Natural killer cell (primary cell): Measurements from ENCODE around the gene LGR5. TPM values are rescaled to one million over a fixed set of nuclear protein-coding genes. Genes with fewer than 3 reads are reported as not detected.
"Not testable (repeated sequence)": the region's sequence is repeated elsewhere in the genome, so short reads cannot be mapped to it uniquely, and the experiment has no call there.

Experiments used
- ATAC-seq, 3 donors: fragments of 150-1000 bp in 2 of 3; fragments of 200-7000 bp in 1 of 3; cut with Tn5 transposase; 1 replicate in 1 of 3; 2 replicates in 2 of 3; pipeline ENCODE4 v1.10.0; 2021; ENCODE audit warnings: mild to moderate bottlenecking in 2 of 3, moderate library complexity in 2 of 3
- DNase-seq, 2 donors: peaks; one replicate each; pipeline versions ENCODE4 v3.0.0 to v3.0.0-alpha.2; 2013 to 2021; ENCODE audit warnings: mixed read lengths in 1 of 2
- H3K27ac ChIP-seq: one replicate; pipeline ENCODE4 v1.5.1; 2013; ENCODE audit warnings: mild to moderate bottlenecking, low read length
- H3K27me3 ChIP-seq: one replicate; pipeline ENCODE4 v1.6.1; 2013; ENCODE audit warnings: low read length; ENCODE audit not compliant: control insufficient read depth, insufficient read depth
- H3K36me3 ChIP-seq: one replicate; pipeline ENCODE4 v1.6.1; 2013; ENCODE audit warnings: low read length; ENCODE audit not compliant: control insufficient read depth, insufficient read depth
- H3K4me1 ChIP-seq: one replicate; pipeline ENCODE4 v1.6.1; 2013; ENCODE audit warnings: low read length; ENCODE audit not compliant: control insufficient read depth, insufficient read depth
- H3K4me3 ChIP-seq: one replicate; pipeline ENCODE4 v1.5.1; 2013; ENCODE audit warnings: low read length
- H3K9me3 ChIP-seq: one replicate; pipeline ENCODE4 v1.6.1; 2013; ENCODE audit warnings: low read length; ENCODE audit not compliant: control insufficient read depth, insufficient read depth
- H3K27ac Mint-ChIP-seq, 2 donors: one replicate each; pipeline ENCODE4 v1.8.0; 2022; ENCODE audit warnings: mild to moderate bottlenecking in 2 of 2, mixed read lengths in 2 of 2, moderate library complexity in 1 of 2
- H3K27me3 Mint-ChIP-seq, 2 donors: one replicate each; pipeline ENCODE4 v1.8.0; 2022; ENCODE audit warnings: low read depth in 2 of 2, mixed read lengths in 2 of 2
- H3K36me3 Mint-ChIP-seq: one replicate; pipeline ENCODE4 v1.8.0; 2022; ENCODE audit warnings: mixed read lengths
- H3K4me1 Mint-ChIP-seq, 2 donors: one replicate each; pipeline ENCODE4 v1.8.0; 2022; ENCODE audit warnings: mixed read lengths in 2 of 2
- H3K4me3 Mint-ChIP-seq: one replicate; pipeline ENCODE4 v1.8.0; 2022; ENCODE audit warnings: mild to moderate bottlenecking, moderate library complexity, mixed read lengths
- H3K9me3 Mint-ChIP-seq, 2 donors: one replicate each; pipeline ENCODE4 v1.8.0; 2022; ENCODE audit warnings: mixed read lengths in 2 of 2
- CTCF ChIP-seq: fragments of 200-600 bp; IDR thresholded peaks from one replicate; pipeline ENCODE4 v1.8.0; 2022; ENCODE audit warnings: antibody characterized with exemption
- WGBS: methylation state at CpG from one replicate; pipeline ENCODE4 v1.1.7; 2013; ENCODE audit warnings: missing lambda C conversion rate; ENCODE audit not compliant: insufficient coverage; 5-methylcytosine and 5-hydroxymethylcytosine counted together
- intact Hi-C: fragments of 100-400 bp; cut with micrococcal nuclease; formaldehyde crosslinking; loops from one replicate; pipeline ENCODE4 v1.14.2; 2022
- total RNA-seq, 4 donors: library from RNA; stranded (reverse); fragments of 120-200 nt in 1 of 4; gene quantifications; one replicate each; pipeline versions ENCODE4 v1.2.3 to v1.2.4, GENCODE V29; 2013 to 2022

LGR5 gene
- total RNA-seq, 3 donors from 2014 or later (not counting 1 experiment from before 2014, with no cell fraction given) = not detected

DNA sequence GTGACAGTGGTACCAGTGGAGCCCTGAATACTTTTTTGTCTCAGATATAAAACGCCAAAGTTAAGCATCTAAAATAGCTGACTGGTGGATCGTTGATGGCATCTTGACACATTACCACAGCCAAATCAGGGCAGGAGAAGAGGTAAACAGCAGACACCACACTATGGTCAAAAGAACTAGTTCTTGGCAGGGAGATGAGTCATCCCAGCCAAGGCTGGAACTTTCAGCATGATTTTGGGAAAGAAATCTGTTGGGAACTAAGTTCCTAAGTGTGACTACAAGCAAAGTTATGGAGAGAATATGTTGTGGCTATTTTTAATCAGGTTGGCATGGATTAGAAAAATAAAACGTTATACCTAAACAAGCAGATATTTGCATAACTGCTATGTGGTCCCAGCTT, 36.9 kb downstream of the LGR5 start:
- H3K36me3 ChIP-seq = no peaks in the 10 kb centered on the region
- H3K27ac ChIP-seq = no peak overlapping the region
- no peaks in the 10 kb centered on the region for H3K9me3 ChIP-seq
- H3K27me3 ChIP-seq = no peaks in the 10 kb centered on the region
- peaks cover 0 to 3% of the 10 kb centered on the region in 2 donors for H3K9me3 Mint-ChIP-seq
- intact Hi-C loops = no loop called here
- H3K27me3 Mint-ChIP-seq = peaks cover 0 to 4% of the 10 kb centered on the region in 2 donors
- TF ChIP-seq CTCF = no peak
- WGBS = 86% methylated on average over 2 of the region's 3 CpGs
- H3K4me3 Mint-ChIP-seq = no peak overlapping the region
- no peak overlapping the region for H3K4me3 ChIP-seq
- no peaks in the 10 kb centered on the region for H3K4me1 ChIP-seq
- ATAC-seq (no peak), DNase-seq (no peak)
- H3K4me1 Mint-ChIP-seq = no peaks in the 10 kb centered on the region
- no peaks in the 10 kb centered on the region for H3K36me3 Mint-ChIP-seq
- H3K27ac Mint-ChIP-seq = no peak overlapping the region

GRCh38 chr12:71477609-71478008, 38.0 kb downstream of the LGR5 start:
- peaks cover 0 to 4% of the 10 kb centered on the region in 2 donors for H3K27me3 Mint-ChIP-seq
- intact Hi-C loops = no loop called here
- Histone ChIP-seq H3K4me3 (no peak overlapping the region), H3K36me3 (no peaks in the 10 kb centered on the region), H3K27me3 (no peaks in the 10 kb centered on the region), H3K4me1 (no peaks in the 10 kb centered on the region), H3K9me3 (no peaks in the 10 kb centered on the region), H3K27ac (no peak overlapping the region)
- H3K27ac Mint-ChIP-seq = no peak overlapping the region
- no peaks in the 10 kb centered on the region for H3K36me3 Mint-ChIP-seq
- no peaks in the 10 kb centered on the region for H3K4me1 Mint-ChIP-seq
- no peak for TF ChIP-seq CTCF
- H3K4me3 Mint-ChIP-seq = no peak overlapping the region
- WGBS = 100% methylated on average over 2 of the region's 2 CpGs
- ATAC-seq (no peak), DNase-seq (no peak)
- H3K9me3 Mint-ChIP-seq = peaks cover 0 to 3% of the 10 kb centered on the region in 2 donors

- H3K9me3 ChIP-seq = no peaks in the 10 kb centered on the region
- peaks cover 0 to 4% of the 10 kb centered on the region in 2 donors for H3K27me3 Mint-ChIP-seq
- H3K9me3 Mint-ChIP-seq = peaks cover 0 to 3% of the 10 kb centered on the region in 2 donors
- H3K4me3 Mint-ChIP-seq = no peak overlapping the region
- no peak overlapping the region for H3K27ac Mint-ChIP-seq
- H3K4me3 ChIP-seq = no peak overlapping the region
- no peak for TF ChIP-seq CTCF
- ATAC-seq = no peak
- no peaks in the 10 kb centered on the region for H3K4me1 Mint-ChIP-seq
- H3K4me1 ChIP-seq = no peaks in the 10 kb centered on the region
- WGBS = 75% methylated on average over 1 of the region's 1 CpG
- no peak overlapping the region for H3K27ac ChIP-seq
- no peaks in the 10 kb centered on the region for H3K36me3 Mint-ChIP-seq
- DNase-seq = no peak
- H3K36me3 ChIP-seq = no peaks in the 10 kb centered on the region
- no peaks in the 10 kb centered on the region for H3K27me3 ChIP-seq
- intact Hi-C loops = no loop called here
Measured at GRCh38 chr12:71478270-71478669, 38.7 kb downstream of the LGR5 start.

- Mint-ChIP-seq H3K27ac (no peak overlapping the region), H3K36me3 (no peaks in the 10 kb centered on the region), H3K4me3 (no peak overlapping the region), H3K9me3 (peaks cover 2 to 3% of the 10 kb centered on the region in 2 donors), H3K4me1 (no peaks in the 10 kb centered on the region), H3K27me3 (peaks cover 0 to 2% of the 10 kb centered on the region in 2 donors)
- Histone ChIP-seq H3K9me3 (no peaks in the 10 kb centered on the region), H3K27ac (no peak overlapping the region), H3K27me3 (no peaks in the 10 kb centered on the region), H3K4me3 (no peak overlapping the region), H3K36me3 (no peaks in the 10 kb centered on the region), H3K4me1 (no peaks in the 10 kb centered on the region)
- TF ChIP-seq CTCF = no peak
- WGBS = 85% methylated on average over 4 of the region's 8 CpGs
- intact Hi-C loops = no loop called here
- ATAC-seq = no peak
- DNase-seq = no peak
Measured at GRCh38 chr12:71484272-71484905, 44.8 kb downstream of the LGR5 start.

GRCh38 chr12:71490844-71491243, 51.2 kb downstream of the LGR5 start:
- H3K9me3 Mint-ChIP-seq, intact Hi-C loops, H3K36me3 Mint-ChIP-seq, H3K9me3 ChIP-seq, H3K4me1 Mint-ChIP-seq, H3K36me3 ChIP-seq, H3K27me3 ChIP-seq, DNase-seq, H3K4me3 ChIP-seq, ATAC-seq, H3K27ac ChIP-seq, H3K27ac Mint-ChIP-seq, H3K27me3 Mint-ChIP-seq, H3K4me1 ChIP-seq, H3K4me3 Mint-ChIP-seq: not testable (repeated sequence)
- WGBS = 89% methylated on average over 2 of the region's 2 CpGs
